Smooth muscle cell (in vitro differentiated cells): ENCODE results near the gene SLC66A2. TPM values are rescaled to one million over a fixed set of nuclear protein-coding genes. Genes with fewer than 3 reads are reported as not detected.

Experiments used
- DNase-seq: peaks from one replicate; lab custom pipeline; 2025; ENCODE audit not compliant: unreplicated experiment; lab: John Stamatoyannopoulos, UW
- H2AFZ ChIP-seq: fragments of 200-600 bp; sonication (generic); 2 replicates; pipeline ENCODE4 v1.6.0; 2016; ENCODE audit warnings: antibody characterized with exemption, low read depth, mild to moderate bottlenecking
- H3F3A ChIP-seq: fragments of 200-600 bp; sonication (generic); 2 replicates; pipeline ENCODE4 v1.6.0; 2017; ENCODE audit warnings: antibody characterized with exemption, low read depth
- H3K27ac ChIP-seq: fragments of 200-600 bp; sonication (generic); 2 replicates; pipeline ENCODE4 v1.5.1; 2016; ENCODE audit warnings: low read depth, mild to moderate bottlenecking
- H3K27me3 ChIP-seq: fragments of 200-600 bp; sonication (generic); 2 replicates; pipeline ENCODE4 v1.6.1; 2016; ENCODE audit warnings: low read depth, mild to moderate bottlenecking
- H3K36me3 ChIP-seq: fragments of 200-600 bp; sonication (generic); 2 replicates; pipeline ENCODE4 v1.5.1; 2016; ENCODE audit warnings: low read depth
- H3K4me1 ChIP-seq: fragments of 200-600 bp; sonication (generic); 2 replicates; pipeline ENCODE4 v1.5.1; 2016; ENCODE audit warnings: low read depth
- H3K4me2 ChIP-seq: fragments of 200-600 bp; sonication (generic); 2 replicates; pipeline ENCODE4 v1.6.0; 2016; ENCODE audit warnings: mild to moderate bottlenecking
- H3K4me3 ChIP-seq: fragments of 200-600 bp; sonication (generic); 2 replicates; pipeline ENCODE4 v1.5.1; 2016; ENCODE audit warnings: mild to moderate bottlenecking
- H3K79me2 ChIP-seq: fragments of 200-600 bp; sonication (generic); 2 replicates; pipeline ENCODE4 v1.6.0; 2016; ENCODE audit warnings: low read depth, mild to moderate bottlenecking
- H3K9ac ChIP-seq: fragments of 200-600 bp; sonication (generic); 2 replicates; pipeline ENCODE4 v1.6.0; 2016; ENCODE audit warnings: low read depth
- H3K9me3 ChIP-seq: fragments of 200-600 bp; sonication (generic); replicated peaks from 2 replicates; pipeline ENCODE4 v1.5.1; 2016; ENCODE audit warnings: low read depth
- H4K20me1 ChIP-seq: fragments of 200-600 bp; sonication (generic); 2 replicates; pipeline ENCODE4 v1.6.0; 2016; ENCODE audit warnings: low read depth
- CTCF ChIP-seq: fragments of 200-600 bp; sonication (generic); IDR thresholded peaks from 2 replicates; pipeline ENCODE4 v1.5.1; 2017; ENCODE audit warnings: borderline replicate concordance, mild to moderate bottlenecking, antibody characterized with exemption; ENCODE audit not compliant: insufficient read depth, poor library complexity, severe bottlenecking
- WGBS: methylation state at CpG from one replicate; pipeline ENCODE4 v1.1.7; 2016; ENCODE audit warnings: low lambda C conversion rate; 5-methylcytosine and 5-hydroxymethylcytosine counted together
- polyA plus RNA-seq: library from polyadenylated mRNA; unstranded; fragments of >200 nt; fragmentation: Nextera tagmentation; extraction: Ambion mirVana; gene quantifications from 2 replicates; pipeline ENCODE4 v1.2.1, GENCODE V29; 2016
- total RNA-seq: library from RNA; depleted of rRNA; stranded (reverse); fragments of >200 nt; gene quantifications from 2 replicates; pipeline ENCODE4 v1.2.3, GENCODE V29; 2014

Gene SLC66A2
- total and polyA plus RNA-seq, 2 experiments from 2014 or later = 23.6 to 37.9 TPM

GRCh38 chr18:79973517-79973916, 22.1 kb upstream of the SLC66A2 start:
- H4K20me1 ChIP-seq = peaks cover 79% of the 10 kb centered on the region
- no peak for TF ChIP-seq CTCF

GRCh38 chr18:79972720-79973119, 21.3 kb upstream of the SLC66A2 start:
- TF ChIP-seq CTCF = no peak
- no peaks in the 10 kb centered on the region for H3K36me3 ChIP-seq
- H3K4me3 ChIP-seq = no peak overlapping the region
- H3K9me3 ChIP-seq = no peaks in the 10 kb centered on the region
- no peaks in the 10 kb centered on the region for H3K4me1 ChIP-seq
- no peak overlapping the region for H3K4me2 ChIP-seq
- no peak overlapping the region for H2AFZ ChIP-seq
- no peak for DNase-seq
- H3K9ac ChIP-seq = no peak overlapping the region
- peaks cover 71% of the 10 kb centered on the region for H4K20me1 ChIP-seq
- no peak overlapping the region for H3K27ac ChIP-seq
- H3F3A ChIP-seq = peaks cover under 1% of the 10 kb centered on the region
- peaks cover 40% of the 10 kb centered on the region for H3K79me2 ChIP-seq
- H3K27me3 ChIP-seq = no peaks in the 10 kb centered on the region
- WGBS = 99% methylated on average over 3 of the region's 3 CpGs

More at GRCh38 chr18:79973517-79973916, 22.1 kb upstream of the SLC66A2 start:
- no peak overlapping the region for H3K4me2 ChIP-seq
- WGBS = 96% methylated on average over 16 of the region's 16 CpGs
- H3K9ac ChIP-seq = no peak overlapping the region
- H3K9me3 ChIP-seq = no peaks in the 10 kb centered on the region
- no peaks in the 10 kb centered on the region for H3K4me1 ChIP-seq
- H2AFZ ChIP-seq = no peak overlapping the region
- DNase-seq = no peak
- no peak overlapping the region for H3K27ac ChIP-seq
- H3K36me3 ChIP-seq = no peaks in the 10 kb centered on the region
- H3K27me3 ChIP-seq = no peaks in the 10 kb centered on the region
- peaks cover 48% of the 10 kb centered on the region for H3K79me2 ChIP-seq
- no peak overlapping the region for H3K4me3 ChIP-seq
- no peaks in the 10 kb centered on the region for H3F3A ChIP-seq

GRCh38 chr18:79971986-79972385, 20.5 kb upstream of the SLC66A2 start:
- no peak for DNase-seq
- no peaks in the 10 kb centered on the region for H3K36me3 ChIP-seq
- H3K9ac ChIP-seq = no peak overlapping the region
- no peak overlapping the region for H2AFZ ChIP-seq
- no peak overlapping the region for H3K27ac ChIP-seq
- TF ChIP-seq CTCF = no peak
- peaks cover 6% of the 10 kb centered on the region for H3F3A ChIP-seq
- H3K9me3 ChIP-seq = no peaks in the 10 kb centered on the region
- H3K27me3 ChIP-seq = no peaks in the 10 kb centered on the region
- no peaks in the 10 kb centered on the region for H3K4me1 ChIP-seq
- 96% methylated on average over 9 of the region's 9 CpGs for WGBS
- no peak overlapping the region for H3K4me2 ChIP-seq
- peaks cover 32% of the 10 kb centered on the region for H3K79me2 ChIP-seq
- peaks cover 63% of the 10 kb centered on the region for H4K20me1 ChIP-seq
- H3K4me3 ChIP-seq = no peak overlapping the region

- no peak for TF ChIP-seq CTCF
- H3F3A ChIP-seq = peaks cover 6% of the 10 kb centered on the region
- H3K4me2 ChIP-seq = no peak overlapping the region
- H3K36me3 ChIP-seq = no peaks in the 10 kb centered on the region
- peaks cover 57% of the 10 kb centered on the region for H4K20me1 ChIP-seq
- no peaks in the 10 kb centered on the region for H3K4me1 ChIP-seq
- H3K27ac ChIP-seq = no peak overlapping the region
- H3K9ac ChIP-seq = no peak overlapping the region
- H3K79me2 ChIP-seq = peaks cover 28% of the 10 kb centered on the region
- no peaks in the 10 kb centered on the region for H3K9me3 ChIP-seq
- no peak overlapping the region for H2AFZ ChIP-seq
- DNase-seq = no peak
- WGBS = 96% methylated on average over 17 of the region's 17 CpGs
- no peaks in the 10 kb centered on the region for H3K27me3 ChIP-seq
- H3K4me3 ChIP-seq = no peak overlapping the region
Observed at GRCh38 chr18:79971211-79971952, 19.9 kb upstream of the SLC66A2 start.
